Esophagus muscularis mucosa (tissue), 3 donors: ENCODE data around the gene COX6A2.

Source experiments
- EP300 ChIP-seq: sonication (generic); formaldehyde crosslinking; IDR thresholded peaks from one replicate; pipeline ENCODE4 v1.6.1; 2017; ENCODE audit warnings: antibody characterized with exemption
- POLR2AphosphoS5 ChIP-seq, 2 donors: sonication (generic); formaldehyde crosslinking; IDR thresholded peaks; one replicate each; pipeline ENCODE4 v1.6.1; 2017; ENCODE audit warnings: antibody characterized with exemption in 2 of 2

GRCh38 chr16:31416371-31416770 lies 11.8 kb downstream of the COX6A2 start:
- TF ChIP-seq POLR2AphosphoS5 (IDR thresholded peaks at IDR 0.05) (no peak), EP300 (no peak)
